Endometrial microvascular endothelial cells (primary cell): ENCODE data around the gene TSGA10. TPM values are rescaled to one million over a fixed set of nuclear protein-coding genes. Genes with fewer than 3 reads are reported as not detected.

Experiments
- in situ Hi-C: cut with HindIII; loops from 2 replicates; pipeline ENCODE4 v1.10.0; 2017; ENCODE audit warnings: low sequenced_read_pairs, low pct_unique_long_range_greater_than_20kb; ENCODE audit errors: inconsistent ontology term
- total RNA-seq: library from RNA; depleted of rRNA; stranded (reverse); fragments of >200 nt; gene quantifications from one replicate; pipeline ENCODE4 v1.2.3, GENCODE V29; 2015; ENCODE audit errors: inconsistent ontology term

Gene TSGA10
- total RNA-seq, 1 donor from 2014 or later = 0.09 TPM

- in situ Hi-C loops = no loop called here
These were observed 179.1 kb downstream of the TSGA10 start for GRCh38 chr2:98975611-98976010.

DNA sequence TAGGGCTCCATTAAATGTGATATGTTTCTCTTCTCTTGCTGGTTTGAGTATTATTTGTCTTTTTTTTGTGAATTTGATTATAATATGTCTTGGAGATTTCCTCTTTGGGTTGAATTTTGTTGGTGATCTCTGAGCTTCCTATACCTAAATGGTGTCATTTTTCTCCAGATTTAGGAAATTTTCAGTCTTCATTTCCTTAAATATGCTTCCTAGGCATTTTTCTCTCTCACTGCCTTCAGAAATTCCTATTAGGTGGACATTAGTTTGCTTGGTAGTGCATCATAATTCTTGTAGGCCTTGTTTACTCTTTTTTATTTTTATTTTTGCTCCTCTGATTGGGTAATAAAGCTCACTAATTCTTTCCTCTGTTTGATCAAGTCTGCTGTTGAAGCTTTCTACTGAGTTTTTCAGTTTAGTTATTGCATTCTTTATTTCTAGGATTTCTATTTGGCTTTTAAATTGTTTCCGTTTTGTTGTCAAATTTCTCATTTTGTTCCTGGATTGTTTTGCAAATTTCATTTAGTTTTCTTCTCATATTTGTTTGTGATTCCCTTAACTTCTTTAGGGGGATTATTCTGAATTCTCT lies 182.1 kb downstream of the TSGA10 start:
- in situ Hi-C loops = no loop called here

- in situ Hi-C loops = no loop called here
These were observed 194.8 kb downstream of the TSGA10 start for GRCh38 chr2:98959810-98960507.

DNA sequence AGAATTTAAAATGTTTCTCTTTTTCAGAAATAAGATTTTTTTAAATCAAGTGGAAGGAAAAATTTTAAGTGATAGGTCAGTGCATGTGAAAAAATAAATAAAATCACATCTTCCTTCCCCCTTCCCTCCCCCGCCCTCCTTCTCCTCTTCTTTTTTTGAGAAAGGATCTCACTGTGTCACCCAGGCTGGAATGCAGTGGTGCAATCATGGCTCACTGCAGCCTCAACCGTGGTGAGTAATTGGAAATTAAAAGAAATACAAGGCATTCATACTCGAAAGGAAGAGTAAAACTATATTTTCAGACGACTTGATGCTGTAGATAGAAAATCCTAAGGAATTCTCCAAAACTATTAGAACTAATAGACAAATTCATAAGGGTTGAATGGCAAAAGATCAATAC lies 201.8 kb downstream of the TSGA10 start:
- in situ Hi-C loops = no loop called here

- in situ Hi-C loops = no loop called here
These were observed 205.6 kb downstream of the TSGA10 start for GRCh38 chr2:98948956-98949739.

DNA sequence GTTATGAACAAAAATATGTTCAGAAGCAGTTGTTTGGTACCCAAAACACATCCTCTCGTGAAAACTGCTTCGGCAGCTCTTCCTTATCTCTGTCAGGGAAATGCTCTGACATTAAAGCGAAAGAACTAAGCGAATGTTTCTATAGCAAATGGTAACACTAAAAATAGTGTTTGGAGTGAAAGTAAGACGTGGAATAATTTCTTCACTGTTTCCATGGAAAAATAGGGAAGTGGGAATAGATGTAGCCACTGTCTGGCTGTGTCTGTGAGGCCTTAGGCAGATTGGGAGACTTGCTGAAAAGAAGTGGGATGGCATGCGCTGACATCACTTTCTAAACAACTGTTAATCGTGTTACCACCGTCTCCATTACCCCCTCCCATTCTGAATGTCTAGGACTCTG lies 207.2 kb downstream of the TSGA10 start:
- in situ Hi-C loops = no loop called here

Other genes with a start within 250 kb of the TSGA10 start
- 8.2 TPM for gene CRACDL, start 218.7 kb downstream of the TSGA10 start, total RNA-seq
- 1.1 TPM for gene C2orf15, start 13.2 kb downstream of the TSGA10 start, total RNA-seq
- 6.5 TPM for gene LIPT1, start within 50 bp of the TSGA10 start, total RNA-seq
- gene MITD1, start 26.1 kb upstream of the TSGA10 start, total RNA-seq = 17.8 TPM
- gene MRPL30, start 26.2 kb upstream of the TSGA10 start, total RNA-seq = 48.1 TPM
- not detected for gene LYG2, start 100.7 kb upstream of the TSGA10 start, total RNA-seq
- gene LYG1, start 146.3 kb upstream of the TSGA10 start, total RNA-seq = not detected
- gene TXNDC9, start 181.4 kb upstream of the TSGA10 start, total RNA-seq = 99.1 TPM
- gene EIF5B, start 182.4 kb upstream of the TSGA10 start, total RNA-seq = 19.2 TPM